CD4-positive, alpha-beta T cell (primary cell): Measurements from ENCODE around the gene AK9. TPM values are rescaled to one million over a fixed set of nuclear protein-coding genes. Genes with fewer than 3 reads are reported as not detected.
"Not testable (repeated sequence)": the region's sequence is repeated elsewhere in the genome, so short reads cannot be mapped to it uniquely, and the experiment has no call there.

ENCODE experiments used
- ATAC-seq: fragments of 200-7000 bp; cut with Tn5 transposase; one replicate; pipeline ENCODE4 v1.10.0; 2022; ENCODE audit warnings: mild to moderate bottlenecking; ENCODE audit not compliant: poor library complexity
- CTCF ChIA-PET: fragments of 350-600 bp; sonication (Branson Sonifier 250); formaldehyde crosslinking; loops from one replicate; lab custom pipeline; 2021; ENCODE audit warnings: antibody characterized with exemption, inconsistent platforms; lab: Charles Lee
- POLR2A ChIA-PET: fragments of 350-600 bp; sonication (Branson Sonifier 250); formaldehyde crosslinking; loops from one replicate; lab custom pipeline; 2021; ENCODE audit warnings: antibody characterized with exemption, inconsistent platforms; lab: Charles Lee
- DNase-seq, 14 experiments: peaks; one replicate each; pipeline ENCODE4 v3.0.0-alpha.2; 2013 to 2020; ENCODE audit warnings: mixed read lengths in 2 of 14
- H3K27ac ChIP-seq, 2 donors: one replicate each; pipeline versions ENCODE4 v1.5.1 to v1.7.0; 2013; ENCODE audit warnings: low read length in 2 of 2, low read depth in 1 of 2, mild to moderate bottlenecking in 1 of 2
- H3K27me3 ChIP-seq, 2 experiments: 1 replicate in 1 of 2; 2 replicates in 1 of 2; pipeline versions ENCODE4 v1.6.1 to v1.7.0; 2013; ENCODE audit warnings: low read length in 2 of 2, control low read depth in 1 of 2, mild to moderate bottlenecking in 1 of 2, moderate library complexity in 1 of 2; ENCODE audit not compliant: insufficient read depth in 2 of 2, control insufficient read depth in 1 of 2
- H3K36me3 ChIP-seq: one replicate; pipeline ENCODE4 v1.6.1; 2013; ENCODE audit warnings: low read length, control low read depth; ENCODE audit not compliant: insufficient read depth
- H3K4me1 ChIP-seq: one replicate; pipeline ENCODE4 v1.6.1; 2013; ENCODE audit warnings: low read length, control low read depth; ENCODE audit not compliant: insufficient read depth
- H3K4me3 ChIP-seq: one replicate; pipeline ENCODE4 v1.5.1; 2013; ENCODE audit warnings: mild to moderate bottlenecking, low read length, moderate library complexity
- H3K9me3 ChIP-seq, 2 experiments: 1 replicate in 1 of 2; 2 replicates in 1 of 2; pipeline versions ENCODE4 v1.6.1 to v1.7.0; 2013; ENCODE audit warnings: low read length in 2 of 2, mild to moderate bottlenecking in 2 of 2, control low read depth in 1 of 2, moderate library complexity in 1 of 2; ENCODE audit not compliant: control insufficient read depth in 1 of 2, insufficient read depth in 1 of 2
- H3K27ac Mint-ChIP-seq: one replicate; pipeline ENCODE4 v1.8.0; 2020; ENCODE audit warnings: mixed read lengths
- H3K27me3 Mint-ChIP-seq: one replicate; pipeline ENCODE4 v1.8.0; 2021; ENCODE audit warnings: mixed read lengths
- H3K36me3 Mint-ChIP-seq: one replicate; pipeline ENCODE4 v1.8.0; 2021; ENCODE audit warnings: low read depth, mixed read lengths
- H3K4me1 Mint-ChIP-seq: one replicate; pipeline ENCODE4 v1.8.0; 2021; ENCODE audit warnings: low read depth, mixed read lengths
- H3K4me3 Mint-ChIP-seq: one replicate; pipeline ENCODE4 v1.8.0; 2020; ENCODE audit warnings: mild to moderate bottlenecking, mixed read lengths
- H3K9me3 Mint-ChIP-seq: one replicate; pipeline ENCODE4 v1.8.0; 2020; ENCODE audit warnings: mixed read lengths
- intact Hi-C, 2 experiments: fragments of 100-400 bp; cut with DNase I in 1 of 2; cut with micrococcal nuclease in 1 of 2; formaldehyde crosslinking; loops; one replicate each; pipeline versions ENCODE4 v1.15.1 to v1.9.0; 2023 to 2025; cut with DNase I, micrococcal nuclease
- total RNA-seq, 174 experiments: library from RNA in 2 of 174; stranded (reverse) in 2 of 174; gene quantifications; one replicate each; pipeline ENCODE4 v1.2.3 and lab custom pipeline; 2021 to 2026
- TF ChIP-seq, protein P1 (sequence below): fragments of 200-600 bp; IDR thresholded peaks from one replicate; pipeline ENCODE4 v1.8.0; 2022; ENCODE audit warnings: antibody characterized with exemption, mild to moderate bottlenecking

The AK9 gene
- total RNA-seq, 2 experiments from 2014 or later = 5.3 to 6.6 TPM

DNA sequence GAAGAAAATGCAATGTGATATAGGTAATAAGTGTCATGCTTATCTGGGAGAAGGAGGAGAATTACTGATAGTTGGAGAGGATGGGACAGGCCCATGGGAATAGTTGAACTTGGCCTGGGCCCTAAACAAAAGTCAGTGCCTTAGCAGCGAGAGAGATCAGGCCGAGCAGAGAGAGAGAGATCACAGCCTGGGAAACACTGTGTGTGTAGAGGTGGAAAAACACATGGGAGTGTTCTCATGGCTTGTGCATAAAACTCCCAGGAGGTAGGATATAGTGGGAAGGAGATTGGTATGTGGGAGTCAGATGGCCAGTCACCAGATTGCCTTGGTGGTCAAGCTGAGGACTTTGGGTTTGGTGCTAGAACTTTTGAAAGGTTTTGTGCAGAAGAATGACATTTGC is 47.7 kb upstream of the AK9 start:
- TF ChIP-seq, protein P1, sequence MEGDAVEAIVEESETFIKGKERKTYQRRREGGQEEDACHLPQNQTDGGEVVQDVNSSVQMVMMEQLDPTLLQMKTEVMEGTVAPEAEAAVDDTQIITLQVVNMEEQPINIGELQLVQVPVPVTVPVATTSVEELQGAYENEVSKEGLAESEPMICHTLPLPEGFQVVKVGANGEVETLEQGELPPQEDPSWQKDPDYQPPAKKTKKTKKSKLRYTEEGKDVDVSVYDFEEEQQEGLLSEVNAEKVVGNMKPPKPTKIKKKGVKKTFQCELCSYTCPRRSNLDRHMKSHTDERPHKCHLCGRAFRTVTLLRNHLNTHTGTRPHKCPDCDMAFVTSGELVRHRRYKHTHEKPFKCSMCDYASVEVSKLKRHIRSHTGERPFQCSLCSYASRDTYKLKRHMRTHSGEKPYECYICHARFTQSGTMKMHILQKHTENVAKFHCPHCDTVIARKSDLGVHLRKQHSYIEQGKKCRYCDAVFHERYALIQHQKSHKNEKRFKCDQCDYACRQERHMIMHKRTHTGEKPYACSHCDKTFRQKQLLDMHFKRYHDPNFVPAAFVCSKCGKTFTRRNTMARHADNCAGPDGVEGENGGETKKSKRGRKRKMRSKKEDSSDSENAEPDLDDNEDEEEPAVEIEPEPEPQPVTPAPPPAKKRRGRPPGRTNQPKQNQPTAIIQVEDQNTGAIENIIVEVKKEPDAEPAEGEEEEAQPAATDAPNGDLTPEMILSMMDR = no peak
- Histone ChIP-seq H3K4me3 (no peak overlapping the region), H3K36me3 (peaks cover 29% of the 10 kb centered on the region), H3K27me3 (no peaks in the 10 kb centered on the region), H3K9me3 (no peaks in the 10 kb centered on the region), H3K27ac (no peak overlapping the region), H3K4me1 (no peaks in the 10 kb centered on the region)
- peaks cover 90% of the 10 kb centered on the region for H3K36me3 Mint-ChIP-seq
- H3K4me3 Mint-ChIP-seq = no peak overlapping the region
- no peak for ATAC-seq
- intact Hi-C loops = no loop called here
- ChIA-PET POLR2A (no interaction called here), CTCF (no interaction called here)
- no peak overlapping the region for H3K27ac Mint-ChIP-seq
- DNase-seq = no peak
- no peaks in the 10 kb centered on the region for H3K4me1 Mint-ChIP-seq
- no peaks in the 10 kb centered on the region for H3K9me3 Mint-ChIP-seq
- no peaks in the 10 kb centered on the region for H3K27me3 Mint-ChIP-seq

DNA sequence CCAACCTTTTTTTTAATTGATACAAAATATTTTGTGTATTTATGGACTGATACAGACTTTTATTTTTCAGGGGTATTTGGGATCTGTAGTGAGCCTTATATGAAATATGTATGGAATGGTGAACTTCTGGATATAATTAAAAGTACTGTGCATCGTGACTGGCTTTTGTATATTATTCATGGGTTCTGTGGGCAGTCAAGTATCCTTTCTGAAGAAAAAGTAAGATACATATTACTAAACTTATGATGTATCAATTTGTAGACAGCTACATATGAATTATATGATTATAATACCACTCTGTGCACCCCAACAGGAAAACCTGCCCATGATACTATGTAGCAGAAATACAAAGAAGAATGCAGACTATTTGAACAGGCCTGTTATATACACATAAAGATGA is 47.3 kb upstream of the AK9 start:
- H3K9me3 ChIP-seq = no peaks in the 10 kb centered on the region
- H3K27me3 Mint-ChIP-seq = no peaks in the 10 kb centered on the region
- H3K27me3 ChIP-seq = no peaks in the 10 kb centered on the region
- H3K4me1 ChIP-seq = no peaks in the 10 kb centered on the region
- H3K36me3 Mint-ChIP-seq = peaks cover 87% of the 10 kb centered on the region
- ATAC-seq = no peak
- H3K27ac Mint-ChIP-seq = no peak overlapping the region
- POLR2A ChIA-PET = no interaction called here
- TF ChIP-seq, protein P1 = no peak
- H3K27ac ChIP-seq = no peak overlapping the region
- H3K36me3 ChIP-seq = peaks cover 26% of the 10 kb centered on the region
- no peak overlapping the region for H3K4me3 ChIP-seq
- H3K9me3 Mint-ChIP-seq = no peaks in the 10 kb centered on the region
- no peak for DNase-seq
- no peak overlapping the region for H3K4me3 Mint-ChIP-seq
- CTCF ChIA-PET = no interaction called here
- intact Hi-C loops = no loop called here
- H3K4me1 Mint-ChIP-seq = no peaks in the 10 kb centered on the region

DNA sequence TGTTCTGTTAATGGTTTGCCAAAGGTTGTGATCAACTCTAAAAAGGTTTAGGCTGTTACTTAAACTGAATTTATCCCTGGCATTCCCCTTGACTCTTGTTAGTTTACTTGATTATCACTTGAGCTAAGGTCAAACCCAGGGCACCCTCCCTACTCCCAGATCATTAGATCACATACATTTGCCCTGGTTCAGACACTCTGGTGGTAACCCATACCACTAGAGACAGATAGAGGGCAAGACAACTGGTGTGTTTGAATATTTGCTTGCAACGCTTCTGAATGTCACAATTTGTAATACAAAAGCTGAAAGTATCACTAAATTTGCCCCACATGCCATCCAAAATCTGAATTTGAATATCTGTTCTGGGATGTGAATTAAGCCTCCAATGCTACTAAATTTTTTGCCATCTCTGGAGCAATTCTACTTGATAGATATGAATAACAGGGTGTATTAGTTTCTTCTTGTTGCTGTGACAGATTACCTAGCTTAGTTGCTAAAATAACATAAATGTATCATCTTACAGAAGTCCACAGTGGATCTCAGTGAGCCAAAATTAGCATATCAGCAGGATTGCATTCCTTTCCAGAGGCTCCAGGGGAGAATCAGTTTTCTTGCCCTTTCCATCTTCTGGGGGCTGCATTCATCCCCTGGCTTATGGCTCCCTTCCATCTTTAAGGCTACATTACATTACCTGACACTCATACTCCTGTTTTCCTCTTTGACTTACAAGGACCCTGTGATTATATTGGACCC is 45.4 kb upstream of the AK9 start:
- DNase-seq = no peak
- POLR2A ChIA-PET = no interaction called here
- no peak for ATAC-seq
- Histone ChIP-seq H3K27me3 (no peaks in the 10 kb centered on the region), H3K27ac (no peak overlapping the region), H3K4me3 (no peak overlapping the region), H3K36me3 (peaks cover 26% of the 10 kb centered on the region), H3K4me1 (no peaks in the 10 kb centered on the region), H3K9me3 (no peaks in the 10 kb centered on the region)
- CTCF ChIA-PET = no interaction called here
- H3K4me3 Mint-ChIP-seq = no peak overlapping the region
- no peaks in the 10 kb centered on the region for H3K27me3 Mint-ChIP-seq
- H3K36me3 Mint-ChIP-seq = peaks cover 74% of the 10 kb centered on the region
- H3K27ac Mint-ChIP-seq = no peak overlapping the region
- intact Hi-C loops = no loop called here
- H3K4me1 Mint-ChIP-seq = no peaks in the 10 kb centered on the region
- TF ChIP-seq, protein P1 = no peak
- H3K9me3 Mint-ChIP-seq = no peaks in the 10 kb centered on the region

DNA sequence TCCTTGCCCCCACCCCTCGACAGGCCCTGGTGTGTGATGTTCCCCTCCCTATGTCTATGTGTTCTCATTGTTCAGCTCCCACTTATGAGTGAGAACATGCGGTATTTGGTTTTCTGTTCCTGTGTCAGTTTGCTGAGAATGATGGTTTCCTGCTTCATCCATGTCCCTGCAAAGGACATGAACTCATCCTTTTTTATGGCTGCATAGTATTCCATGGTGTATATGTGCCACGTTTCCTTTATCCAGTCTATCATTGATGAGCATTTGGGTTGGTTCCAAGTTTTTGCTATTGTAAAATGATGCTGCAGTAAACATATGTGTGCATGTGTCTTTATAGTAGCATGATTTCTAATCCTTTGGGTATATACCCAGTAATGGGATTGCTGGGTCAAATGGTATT is 34.2 kb upstream of the AK9 start:
- POLR2A ChIA-PET, H3K4me3 Mint-ChIP-seq, H3K27ac ChIP-seq, DNase-seq, intact Hi-C loops, H3K4me3 ChIP-seq, ATAC-seq, H3K4me1 ChIP-seq, H3K27me3 Mint-ChIP-seq, H3K27me3 ChIP-seq, H3K27ac Mint-ChIP-seq, CTCF ChIA-PET, H3K4me1 Mint-ChIP-seq, H3K9me3 ChIP-seq, H3K9me3 Mint-ChIP-seq: not testable (repeated sequence)
- H3K36me3 Mint-ChIP-seq = peaks cover 64% of the 10 kb centered on the region
- peaks cover 13% of the 10 kb centered on the region for H3K36me3 ChIP-seq
